GM19452 (cell line): ENCODE measurements around the gene INO80C.

Experiments
- ATAC-seq: cut with Tn5 transposase; IDR thresholded peaks from one replicate; pipeline ENCODE4 v1.9.1; 2021; ENCODE audit not compliant: unreplicated experiment

The INO80C gene, protein sequence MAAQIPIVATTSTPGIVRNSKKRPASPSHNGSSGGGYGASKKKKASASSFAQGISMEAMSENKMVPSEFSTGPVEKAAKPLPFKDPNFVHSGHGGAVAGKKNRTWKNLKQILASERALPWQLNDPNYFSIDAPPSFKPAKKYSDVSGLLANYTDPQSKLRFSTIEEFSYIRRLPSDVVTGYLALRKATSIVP

DNA sequence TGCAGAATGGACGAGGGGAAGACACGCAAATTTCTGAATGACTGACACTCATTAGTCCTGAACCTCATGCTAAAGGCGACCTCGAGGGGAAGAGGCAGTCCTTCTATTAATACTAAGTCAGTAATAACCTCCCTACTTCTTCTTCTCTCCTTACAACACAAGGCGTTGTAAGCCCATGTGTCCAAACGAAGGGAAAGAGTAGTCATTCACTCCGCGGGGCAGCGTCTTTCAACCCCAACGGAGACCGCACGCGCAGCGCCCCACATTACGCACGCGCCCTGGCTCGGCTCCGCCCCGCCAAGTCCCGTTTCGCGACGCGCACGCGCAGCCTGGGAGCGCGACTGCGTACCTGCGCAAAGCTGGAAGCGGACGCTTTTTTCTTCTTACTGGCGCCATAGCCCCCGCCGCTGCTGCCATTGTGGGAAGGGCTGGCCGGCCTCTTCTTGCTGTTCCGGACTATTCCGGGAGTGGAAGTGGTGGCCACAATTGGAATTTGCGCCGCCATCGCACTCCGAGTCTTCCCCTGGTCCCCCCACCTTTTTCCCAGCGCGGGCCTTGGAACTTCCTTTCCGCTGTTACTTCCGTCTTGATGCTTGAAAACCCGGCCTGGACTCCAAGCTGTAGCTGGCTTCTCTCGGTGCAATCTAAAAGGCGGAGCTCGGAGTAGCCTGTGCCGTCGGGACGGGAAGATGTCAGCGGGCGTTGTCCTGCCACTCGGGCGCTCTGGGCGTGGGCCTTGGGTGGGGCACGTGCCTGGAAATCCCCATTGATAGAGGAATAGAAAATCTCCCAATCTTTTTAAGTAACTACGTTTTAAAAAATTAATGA lies at the start of gene INO80C:
Gene INO80C, minus strand, starts transcription at position 591 of the 828 bp plus-strand sequence. Its CDS starts 86 bp downstream, at position 505.
- peak; percentile 96 for ATAC-seq

DNA sequence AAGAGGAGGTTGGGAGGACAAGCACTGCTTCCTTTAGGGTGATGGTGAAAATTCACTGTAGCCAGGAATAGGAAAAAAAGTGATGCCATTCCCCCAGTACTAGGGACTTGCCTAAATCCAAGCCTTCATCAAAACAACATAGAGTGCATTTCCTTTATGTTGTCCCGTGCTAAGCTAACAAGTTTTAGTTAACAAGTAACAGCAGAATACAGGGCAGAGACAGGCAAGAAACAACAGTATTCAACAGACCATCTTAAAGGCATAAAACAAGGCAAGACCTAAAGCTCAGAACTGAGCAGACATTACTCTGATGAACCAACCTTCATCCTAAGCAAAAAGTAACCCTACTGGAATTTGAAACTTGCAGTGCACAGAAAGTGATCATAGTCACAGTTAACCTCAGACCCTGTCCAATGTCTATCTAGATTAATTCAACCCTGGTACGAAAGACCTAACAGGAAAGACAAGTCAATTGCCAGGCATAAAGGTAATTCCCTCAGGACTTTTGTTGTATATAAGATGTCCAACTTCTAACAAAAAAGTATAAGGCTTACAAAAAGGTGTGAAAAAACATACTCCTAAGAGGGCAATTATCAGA lies 49.3 kb upstream of the INO80C start:
- no peak for ATAC-seq

DNA sequence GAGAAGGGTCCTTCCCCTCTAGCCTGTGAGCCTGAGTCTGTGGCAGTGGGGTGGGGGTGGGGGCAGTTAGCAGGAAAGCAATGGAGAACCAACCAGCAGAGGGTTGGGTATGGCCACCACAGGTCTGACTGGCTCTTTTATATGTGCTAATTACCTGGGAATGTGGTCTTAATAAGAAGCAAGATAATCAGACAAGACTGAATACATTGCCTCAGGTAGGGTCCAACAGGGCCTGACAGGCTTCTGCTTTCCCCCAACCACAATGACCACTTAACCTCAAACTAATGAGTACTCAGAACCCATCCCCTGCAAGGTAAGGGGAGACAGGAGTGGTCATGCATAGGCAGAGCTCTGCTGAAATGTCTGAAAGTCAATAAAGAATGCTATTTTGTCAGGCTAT lies 44.6 kb upstream of the INO80C start:
- no peak for ATAC-seq

DNA sequence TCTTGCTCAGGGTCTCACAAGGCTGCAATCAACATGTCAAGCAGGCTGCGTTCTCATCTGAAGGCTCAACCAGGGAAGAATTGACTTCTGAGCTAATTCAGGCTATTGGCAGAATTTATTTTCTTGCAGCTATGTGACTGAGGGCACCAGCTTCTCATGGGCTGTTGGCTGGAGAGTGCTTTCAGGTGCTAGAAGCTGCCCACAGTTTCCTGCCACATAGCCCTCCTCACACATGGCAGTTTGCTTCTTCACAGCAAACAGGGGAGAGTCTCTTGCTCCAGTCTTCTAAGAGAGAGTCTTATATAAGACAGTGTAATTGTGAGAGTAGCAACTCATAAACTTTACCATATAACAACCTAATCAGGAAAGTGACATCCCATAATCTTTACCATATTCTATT lies 37.5 kb upstream of the INO80C start:
- ATAC-seq, result no peak

DNA sequence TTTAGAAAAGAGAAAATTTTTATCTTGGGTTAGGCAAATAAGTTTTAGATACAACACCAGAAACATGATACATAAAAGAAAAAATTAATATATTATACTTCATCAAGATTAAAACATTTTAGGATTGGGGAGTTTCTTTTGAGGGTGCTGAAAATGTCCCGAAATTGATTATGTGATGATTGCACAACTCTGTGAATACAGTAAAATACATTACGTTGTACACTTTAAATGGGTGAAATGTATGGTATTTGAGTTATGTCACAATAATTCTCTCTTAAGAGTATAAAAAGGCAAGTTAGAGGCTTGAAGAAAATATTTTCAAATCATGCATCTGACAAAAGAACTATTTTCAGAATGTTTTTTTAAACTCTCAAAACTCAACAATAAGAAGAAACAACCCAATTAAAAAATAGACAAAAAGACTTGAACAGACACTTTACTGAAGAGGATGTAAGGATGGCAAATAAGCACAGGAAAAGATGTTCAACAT lies 36.2 kb upstream of the INO80C start:
- ATAC-seq, result no peak

DNA sequence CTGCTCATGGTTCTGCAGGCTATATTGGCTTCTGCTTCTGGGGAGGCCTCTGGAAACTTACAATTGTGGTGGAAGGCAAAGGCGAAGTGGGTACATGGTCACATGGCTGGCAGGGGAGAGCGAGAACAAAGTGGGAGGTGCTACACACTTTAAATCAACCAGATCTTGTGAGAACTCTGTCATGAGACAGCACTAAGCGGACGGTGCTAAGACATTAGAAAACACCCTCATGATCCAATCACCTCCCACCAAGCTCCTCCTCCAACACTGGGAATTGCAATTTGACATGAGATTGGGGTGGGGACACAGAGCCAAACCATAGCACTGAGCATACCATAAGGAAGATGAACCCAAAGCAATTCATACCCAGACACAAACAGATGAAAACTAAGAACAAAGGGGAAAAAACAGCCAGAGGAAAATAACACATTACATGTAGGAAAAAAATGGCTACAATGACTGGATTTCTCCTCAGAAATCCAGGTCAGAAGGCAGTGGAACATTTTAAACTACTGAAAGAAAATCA lies 31.1 kb upstream of the INO80C start:
- no peak for ATAC-seq

DNA sequence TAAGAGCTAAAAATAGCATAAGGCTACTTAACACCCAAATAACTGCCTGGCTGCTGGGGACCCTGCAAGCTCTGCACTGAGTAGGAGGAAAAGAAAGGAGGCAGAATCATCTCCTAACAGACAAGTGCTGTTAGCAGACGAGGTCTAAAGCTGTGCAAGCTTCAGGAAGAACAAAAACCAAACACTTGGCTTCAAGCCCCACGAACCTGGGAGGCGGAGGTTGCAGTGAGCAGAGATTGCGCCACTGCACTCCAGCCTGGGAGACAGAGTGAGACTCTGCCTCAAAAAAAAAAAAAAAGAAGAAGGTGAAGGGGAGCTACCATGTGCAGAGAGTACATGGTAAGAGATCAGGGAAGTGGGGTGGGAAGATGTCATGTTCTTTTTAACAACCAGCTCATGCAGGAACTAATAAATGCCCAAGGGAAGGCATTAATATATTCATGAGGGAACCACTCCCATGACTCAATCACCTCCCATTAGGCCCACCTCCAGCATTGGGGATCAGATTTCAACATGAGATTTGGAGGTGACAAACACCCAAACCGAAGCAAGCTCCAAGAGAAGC lies 28.8 kb upstream of the INO80C start:
- ATAC-seq, result no peak

DNA sequence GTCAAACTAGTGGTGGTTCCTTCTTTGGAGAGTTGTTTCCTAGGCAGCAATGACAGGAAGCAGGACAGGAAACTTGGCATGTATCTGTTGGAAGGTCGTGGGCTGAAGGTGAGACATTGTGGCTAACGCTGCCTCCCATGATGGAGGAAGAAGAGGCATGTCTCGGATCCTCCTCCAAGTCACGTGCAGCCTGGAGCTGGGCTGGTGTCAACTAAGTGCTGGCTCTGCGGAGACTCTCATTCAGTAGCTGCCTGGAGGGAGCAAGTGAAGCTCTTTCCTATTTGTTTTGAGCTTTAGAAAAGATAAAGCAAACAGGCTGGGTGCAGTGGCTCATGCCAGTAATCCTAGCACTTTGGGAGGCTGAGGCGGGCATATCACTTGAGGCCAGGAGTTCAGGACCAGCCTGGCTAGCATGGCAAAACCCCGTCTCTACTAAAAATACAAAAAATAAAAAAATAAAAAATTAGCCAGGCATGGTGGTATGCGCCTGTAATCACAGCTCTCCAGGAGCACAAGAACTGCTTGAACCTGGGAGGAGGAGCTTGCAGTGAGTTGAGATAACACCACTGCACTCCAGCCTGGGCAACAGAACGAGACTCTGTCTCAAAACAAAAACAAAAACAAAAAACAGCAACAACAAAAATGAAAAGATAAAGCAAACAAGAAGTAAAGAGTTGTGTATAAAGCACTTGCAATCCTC lies 28.2 kb upstream of the INO80C start:
- ATAC-seq, result no peak

DNA sequence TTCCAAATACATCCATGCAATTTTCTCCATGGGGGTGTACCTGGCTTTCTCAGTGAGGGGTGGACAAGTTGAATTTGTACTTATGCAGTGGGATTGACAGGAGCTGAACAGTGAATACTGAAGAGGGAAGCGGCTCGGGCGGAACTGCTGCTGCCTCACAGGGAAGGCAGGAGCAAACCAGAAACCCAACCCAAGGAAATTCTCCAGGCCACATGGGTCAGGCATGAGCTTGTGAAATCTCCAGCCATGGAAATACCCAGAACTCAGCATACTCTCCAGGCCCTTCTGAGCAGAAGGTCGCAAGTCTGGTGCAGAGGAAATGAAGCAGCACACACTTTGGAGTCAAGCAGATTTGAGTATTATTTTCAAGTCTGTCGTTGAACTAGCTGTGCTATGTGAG lies 26.5 kb upstream of the INO80C start:
- no peak for ATAC-seq

DNA sequence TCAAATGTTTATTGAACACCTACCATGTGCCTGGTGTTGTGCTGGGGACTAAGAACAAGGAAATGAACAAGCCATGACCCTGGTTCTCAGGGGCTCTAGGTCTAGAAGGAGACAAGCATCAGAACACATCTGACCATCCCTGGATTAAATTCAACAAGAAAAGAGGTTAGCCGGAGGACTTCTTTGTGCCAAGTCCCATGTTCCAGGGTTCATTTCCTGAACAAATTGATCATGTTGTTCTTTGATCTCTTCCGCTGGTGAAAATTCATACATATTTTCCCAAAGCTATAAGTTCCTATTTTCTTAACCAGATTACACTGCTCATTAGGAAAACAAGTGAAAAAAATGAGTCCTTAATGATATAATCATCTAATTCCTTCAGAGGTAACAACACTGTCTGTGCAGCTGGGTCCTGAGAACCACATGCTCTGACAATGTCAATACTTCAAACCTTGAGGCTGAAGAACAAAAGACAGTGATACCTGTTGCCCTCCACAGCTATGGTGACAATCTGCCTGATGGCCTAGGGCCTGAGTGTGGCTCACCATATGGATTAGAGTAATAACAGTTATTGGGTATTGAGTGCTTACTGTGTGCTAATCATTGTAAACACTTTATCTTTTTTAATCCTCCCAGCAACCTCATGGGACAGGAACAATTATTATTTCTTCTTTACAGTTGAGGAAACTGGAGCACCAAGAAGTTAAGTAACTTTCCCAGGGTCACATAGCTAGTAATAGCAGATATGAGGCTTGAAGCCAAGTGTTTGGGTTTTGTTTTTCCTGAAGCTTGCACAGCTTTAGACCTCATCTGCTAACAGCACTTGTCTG lies 24.6 kb upstream of the INO80C start:
- no peak for ATAC-seq

DNA sequence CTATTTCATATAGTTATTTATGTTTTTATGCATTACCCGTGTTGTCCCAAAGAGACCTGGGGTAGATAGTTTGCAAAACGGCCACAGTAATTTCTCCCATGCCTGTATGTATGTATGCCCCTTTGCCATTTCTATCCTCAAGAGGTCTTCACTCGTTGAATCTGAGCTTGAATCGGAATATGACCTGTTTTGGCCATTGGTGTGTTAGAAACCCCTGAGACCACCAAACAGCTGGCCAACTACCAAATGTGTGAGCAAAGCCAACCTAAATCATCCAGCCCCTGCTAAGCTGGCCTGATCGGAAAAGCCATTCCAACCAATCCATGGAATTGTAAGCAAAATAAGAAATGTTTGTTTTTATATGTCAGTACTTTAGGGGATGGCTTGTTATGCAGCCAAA lies 23.4 kb upstream of the INO80C start:
- ATAC-seq, result no peak

DNA sequence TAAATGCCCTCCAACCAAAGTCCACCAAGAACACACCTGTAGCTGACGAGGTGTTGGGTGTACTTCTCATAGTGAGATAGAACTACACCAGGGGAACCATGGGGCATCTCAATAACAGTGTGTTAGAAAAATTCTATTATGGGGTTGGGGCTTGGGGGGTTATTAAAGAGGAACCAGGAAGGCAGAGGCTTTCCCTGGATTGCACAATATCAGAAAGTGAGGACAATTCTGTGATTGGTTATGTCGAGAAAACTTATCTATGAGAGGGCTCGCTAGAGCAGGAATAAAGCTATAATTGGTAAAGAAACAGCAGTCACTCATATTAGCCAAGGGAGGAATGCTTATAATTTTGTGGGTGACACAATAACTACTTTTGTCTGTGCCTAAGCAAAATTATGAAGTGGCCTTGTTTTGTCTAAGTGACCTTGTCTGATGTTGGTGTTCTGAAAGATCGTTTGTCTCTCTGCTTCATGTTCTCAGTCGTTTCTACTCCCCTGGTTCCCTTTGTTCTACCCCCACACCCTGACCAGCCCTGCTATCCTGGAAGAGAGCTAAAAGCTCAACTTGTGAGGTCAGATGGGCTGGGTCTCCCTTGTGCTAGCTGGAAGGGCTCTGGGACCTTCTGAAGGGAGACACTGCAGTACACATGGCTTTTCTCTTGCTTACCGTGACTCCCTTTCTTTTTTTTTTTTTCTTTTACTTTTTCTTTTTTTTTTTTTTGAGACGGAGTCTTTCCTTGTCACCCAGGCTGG lies 21.6 kb upstream of the INO80C start:
- ATAC-seq, result no peak

DNA sequence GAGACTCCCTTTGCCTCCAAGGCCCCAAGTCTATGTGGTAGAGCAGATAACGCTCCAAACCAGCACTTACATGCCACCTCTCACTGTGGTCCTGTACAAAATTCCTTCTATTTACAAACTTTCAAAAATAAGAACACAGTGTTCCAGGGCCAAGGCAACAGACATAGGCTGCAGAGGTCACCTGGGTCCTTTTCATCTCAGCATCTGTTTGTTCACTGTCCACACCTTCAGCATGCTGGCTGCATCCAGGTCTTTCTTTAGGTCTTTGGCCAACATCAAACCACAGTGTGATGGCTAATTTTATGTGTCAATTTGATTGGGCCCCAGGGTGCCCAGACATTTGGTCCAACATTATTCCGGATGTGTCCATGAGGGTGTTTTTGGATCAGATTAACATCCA lies 20.0 kb upstream of the INO80C start:
- ATAC-seq, result no peak

DNA sequence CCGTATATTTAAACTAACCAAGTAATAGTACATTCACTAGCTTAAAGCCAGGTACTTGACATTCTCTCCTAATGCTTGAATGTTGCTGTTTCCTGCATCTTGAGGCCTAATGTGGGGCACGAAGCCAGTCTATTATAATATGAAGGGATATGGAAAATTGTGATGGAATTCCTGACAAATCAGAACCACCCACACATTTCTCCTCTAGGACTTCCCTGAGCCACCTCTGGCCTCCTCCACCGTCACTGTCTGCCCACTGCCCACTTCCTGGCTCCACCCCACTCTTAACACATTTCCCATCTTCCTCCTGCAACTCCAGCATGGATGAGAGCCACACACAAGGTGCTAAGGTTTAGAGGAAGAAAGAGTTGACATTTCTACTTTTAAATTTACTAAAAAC lies 19.0 kb upstream of the INO80C start:
- no peak for ATAC-seq

DNA sequence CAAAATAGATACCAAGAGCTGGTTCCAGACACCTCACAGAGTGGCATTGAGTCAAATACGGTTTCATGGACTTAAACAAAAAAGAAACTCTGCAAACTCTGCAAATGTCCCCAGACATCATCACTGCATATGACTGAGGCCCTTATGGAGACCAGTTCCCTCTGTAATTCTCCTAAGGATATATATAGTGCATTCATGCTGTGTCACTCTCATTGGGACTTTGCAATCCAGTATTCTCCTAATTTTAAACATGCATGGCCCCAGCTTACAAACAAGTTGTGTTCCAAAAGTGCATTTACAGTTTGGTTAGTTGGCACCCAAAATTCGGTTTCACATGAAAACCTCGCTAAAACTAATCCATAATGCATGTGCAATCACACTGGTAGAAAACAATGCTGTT lies 18.6 kb upstream of the INO80C start:
- ATAC-seq, result no peak

DNA sequence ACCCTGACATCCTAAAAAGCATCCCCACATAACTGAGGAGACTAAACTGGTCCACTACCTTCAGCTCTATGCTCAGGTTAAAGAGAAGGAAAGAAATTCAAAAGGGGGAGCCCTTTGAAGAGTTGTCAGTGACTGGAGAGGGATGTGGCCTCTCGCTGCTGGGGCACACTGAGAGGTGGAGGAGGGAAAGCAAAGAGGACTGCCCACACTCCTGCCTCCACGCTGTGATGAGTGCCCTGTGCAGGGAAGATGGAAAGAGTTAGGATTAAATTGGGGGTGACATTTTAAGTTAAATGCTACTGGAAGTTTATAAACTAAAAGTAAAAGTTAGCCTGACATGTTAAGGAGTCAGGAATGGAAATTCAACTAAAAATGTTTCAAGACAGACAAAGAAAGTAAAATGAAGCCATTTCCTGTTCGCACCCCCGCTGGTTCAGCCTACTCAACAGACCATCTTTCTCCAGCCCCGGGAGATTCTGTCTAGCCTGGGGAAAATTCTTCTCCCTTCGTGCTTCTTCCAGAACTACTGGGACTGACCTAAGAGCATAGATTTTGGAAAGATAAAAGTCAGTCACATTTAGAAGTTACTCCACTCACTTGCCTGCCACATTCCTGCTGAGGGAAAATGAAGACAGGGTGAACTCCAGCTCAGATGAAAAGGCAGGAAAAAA lies 17.8 kb upstream of the INO80C start:
- ATAC-seq, result no peak

DNA sequence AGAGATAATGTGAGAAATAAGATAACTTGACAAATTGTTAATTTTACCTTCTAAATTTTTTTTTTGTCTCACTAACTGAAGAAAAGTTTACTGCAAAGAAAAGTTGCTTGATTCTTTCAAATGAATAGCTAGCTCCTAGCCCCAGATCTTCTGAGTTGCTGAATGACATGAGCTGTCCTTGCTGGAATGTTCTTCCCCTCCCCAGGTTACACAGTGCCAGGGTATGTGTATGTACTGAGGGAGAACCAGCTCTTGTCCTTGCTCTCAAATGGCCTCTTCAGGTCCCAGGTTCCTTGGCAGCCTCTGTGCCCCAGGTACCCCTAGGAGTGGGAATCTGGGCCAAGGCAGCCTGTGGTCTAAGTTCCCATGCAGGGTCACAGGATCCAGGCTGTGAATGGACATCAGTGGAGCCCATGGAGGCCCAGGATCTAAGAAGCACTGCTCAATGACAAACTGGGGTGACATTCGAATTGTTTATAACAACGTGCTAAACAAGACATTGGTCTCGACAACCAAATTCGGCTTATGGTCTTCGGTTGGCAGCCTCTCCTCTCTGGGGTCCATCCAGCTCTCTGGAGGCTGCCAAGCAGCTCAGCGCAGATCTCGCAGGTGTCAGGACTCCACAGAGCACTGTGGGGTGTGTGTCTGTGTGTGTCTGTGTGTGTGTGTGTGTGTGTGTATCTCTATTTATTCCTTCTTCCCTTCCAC lies 17.1 kb upstream of the INO80C start:
- ATAC-seq, result no peak

DNA sequence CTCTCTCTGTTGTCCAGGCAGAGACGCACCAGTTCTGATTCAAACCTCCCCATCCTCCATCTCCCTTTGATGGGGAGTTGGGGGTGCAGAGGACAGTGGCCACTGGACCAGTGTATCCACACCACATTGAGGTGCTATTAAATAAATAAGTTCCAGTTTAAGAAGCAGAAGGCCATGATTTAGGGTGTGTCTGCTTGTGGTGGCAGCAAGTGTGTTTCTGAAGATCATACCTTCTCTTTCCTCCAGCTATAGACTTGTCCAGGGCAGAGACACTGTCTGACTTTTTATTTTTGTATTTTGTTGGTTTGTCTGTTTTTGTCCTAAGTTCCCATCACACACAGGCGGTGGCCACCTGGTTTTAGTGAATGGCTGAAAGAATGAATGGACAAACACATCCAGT lies 16.5 kb upstream of the INO80C start:
- ATAC-seq, result no peak
